Activated CD4-positive, alpha-beta memory T cell treated with anti-CD3 and anti-CD28 coated beads, Interleukin-2, amount 10 ng/mL, durations not matched to agents 7 days and 5 days (primary cell): ENCODE data around the gene MRGPRG. TPM values are rescaled to one million over a fixed set of nuclear protein-coding genes. Genes with fewer than 3 reads are reported as not detected.

Experiments
- CTCF ChIA-PET: fragments of 350-600 bp; sonication (Branson Sonifier 250); formaldehyde crosslinking; loops from one replicate; lab custom pipeline; 2021; ENCODE audit warnings: antibody characterized with exemption, inconsistent platforms; lab: Charles Lee
- POLR2A ChIA-PET: fragments of 350-600 bp; sonication (Branson Sonifier 250); formaldehyde crosslinking; loops from one replicate; lab custom pipeline; 2021; ENCODE audit warnings: antibody characterized with exemption; lab: Charles Lee
- DNase-seq: peaks from one replicate; pipeline ENCODE4 v3.0.0-alpha.2; 2020
- H3K27ac Mint-ChIP-seq: one replicate; pipeline ENCODE4 v1.8.0; 2021; ENCODE audit warnings: mild to moderate bottlenecking, mixed read lengths
- H3K27me3 Mint-ChIP-seq: one replicate; pipeline ENCODE4 v1.8.0; 2021; ENCODE audit warnings: mixed read lengths
- H3K36me3 Mint-ChIP-seq: one replicate; pipeline ENCODE4 v1.8.0; 2021; ENCODE audit warnings: low read depth, mixed read lengths
- H3K4me1 Mint-ChIP-seq: one replicate; pipeline ENCODE4 v1.8.0; 2021; ENCODE audit warnings: mixed read lengths
- H3K4me3 Mint-ChIP-seq: one replicate; pipeline ENCODE4 v1.8.0; 2021; ENCODE audit warnings: mild to moderate bottlenecking, mixed read lengths
- H3K9me3 Mint-ChIP-seq: one replicate; pipeline ENCODE4 v1.8.0; 2021; ENCODE audit warnings: mixed read lengths
- total RNA-seq, 2 experiments: library from RNA; stranded (reverse); gene quantifications; one replicate each; pipeline ENCODE4 v1.2.3, GENCODE V29; 2021

MRGPRG gene
- total RNA-seq, 2 experiments from 2014 or later: not detected

DNA sequence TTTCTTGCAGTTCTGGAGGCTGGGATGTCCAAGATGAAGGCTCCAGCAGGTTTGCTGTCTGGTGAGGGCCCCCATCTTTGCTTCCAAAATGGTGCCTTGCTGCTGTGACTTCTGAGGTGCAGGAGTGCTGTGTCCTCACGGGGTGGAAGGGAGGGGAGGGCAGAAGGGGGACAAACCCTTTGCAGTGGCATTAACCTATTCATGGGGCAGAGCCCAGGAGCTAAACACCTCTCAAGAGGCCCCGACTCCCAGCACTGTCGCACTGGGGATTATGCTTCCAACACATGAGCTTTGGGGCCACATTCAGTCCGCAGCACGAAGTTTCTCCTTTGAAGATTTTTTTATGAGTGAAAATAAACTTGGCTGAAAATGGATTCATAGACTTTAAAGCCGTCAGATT lies 28.0 kb downstream of the MRGPRG start:
- DNase-seq: no peak
- Mint-ChIP-seq H3K9me3 (no peaks in the 10 kb centered on the region), H3K27me3 (no peaks in the 10 kb centered on the region), H3K4me1 (no peaks in the 10 kb centered on the region), H3K4me3 (no peak overlapping the region), H3K36me3 (no peaks in the 10 kb centered on the region), H3K27ac (no peak overlapping the region)
- ChIA-PET CTCF (no interaction called here), POLR2A (no interaction called here)

DNA sequence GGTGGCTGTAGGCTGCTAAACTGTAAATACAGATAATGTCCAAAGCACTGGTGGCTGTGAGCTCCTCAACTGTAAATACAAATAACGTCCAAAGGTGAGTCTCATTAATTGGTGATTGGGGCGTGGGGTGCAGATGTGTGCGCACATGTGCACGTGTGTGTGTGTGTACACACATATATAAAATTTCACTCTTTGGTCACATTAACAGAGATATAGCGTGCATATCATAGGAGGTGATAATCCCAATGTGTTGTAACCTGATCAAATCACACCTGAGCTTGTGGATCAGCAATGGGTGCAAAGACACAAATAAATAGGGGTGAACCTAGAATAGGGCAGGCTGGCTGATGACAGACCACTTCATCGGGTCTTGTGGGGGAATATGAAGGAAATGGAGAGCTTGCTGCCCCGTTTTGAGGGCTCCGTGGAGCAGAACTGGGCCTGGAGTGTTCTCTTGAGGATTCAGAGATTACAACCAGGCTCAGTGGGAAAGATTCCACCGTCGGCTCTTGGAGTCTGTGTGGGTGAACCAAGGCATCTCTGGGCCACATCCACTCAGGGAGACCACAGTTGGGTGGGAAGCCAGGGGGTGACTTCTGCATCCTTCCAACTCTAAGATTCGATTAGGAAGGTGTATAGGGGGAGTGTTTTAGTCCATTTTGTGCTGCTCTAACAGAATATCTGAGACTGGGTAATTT lies 28.6 kb downstream of the MRGPRG start:
- Mint-ChIP-seq H3K27me3 (no peaks in the 10 kb centered on the region), H3K4me1 (no peaks in the 10 kb centered on the region), H3K36me3 (no peaks in the 10 kb centered on the region), H3K4me3 (no peak overlapping the region), H3K27ac (no peak overlapping the region), H3K9me3 (no peaks in the 10 kb centered on the region)
- DNase-seq: no peak
- CTCF ChIA-PET: no interaction called here
- POLR2A ChIA-PET: no interaction called here

DNA sequence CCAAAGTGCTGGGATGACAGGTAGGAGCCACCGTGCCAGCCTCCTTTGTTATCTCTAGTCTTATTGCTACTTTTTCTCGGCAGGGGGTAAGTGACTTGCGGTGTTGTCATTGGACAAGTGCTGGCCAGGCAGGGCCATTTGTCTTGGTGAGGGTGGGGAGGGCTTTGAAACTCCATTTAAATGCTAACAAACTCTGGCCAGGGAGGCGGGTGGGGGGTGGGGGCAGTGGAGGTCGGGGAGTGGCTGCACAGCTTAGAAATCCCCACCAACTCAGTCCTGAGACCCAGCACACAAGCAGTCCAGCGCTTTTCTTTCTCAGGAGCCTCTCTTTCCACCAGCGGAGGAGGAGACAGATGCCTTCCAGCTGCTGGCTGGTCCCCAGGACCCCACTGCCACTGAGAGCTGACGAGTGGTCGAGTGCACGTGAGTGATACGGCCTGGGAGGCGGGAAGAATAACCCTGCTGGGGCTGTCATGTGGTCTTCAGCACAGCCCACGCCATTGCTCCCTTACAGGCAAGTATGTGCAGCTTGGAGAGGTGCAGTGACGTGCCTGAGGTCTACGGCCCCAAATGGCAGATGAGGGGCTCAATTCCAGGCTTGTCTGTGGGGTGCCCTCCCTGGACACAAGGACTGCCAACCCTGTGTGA lies 29.3 kb downstream of the MRGPRG start:
- no peaks in the 10 kb centered on the region for H3K27me3 Mint-ChIP-seq
- DNase-seq: no peak
- no peaks in the 10 kb centered on the region for H3K9me3 Mint-ChIP-seq
- no peak overlapping the region for H3K27ac Mint-ChIP-seq
- no peak overlapping the region for H3K4me3 Mint-ChIP-seq
- ChIA-PET POLR2A (no interaction called here), CTCF (no interaction called here)
- H3K36me3 Mint-ChIP-seq: no peaks in the 10 kb centered on the region
- no peaks in the 10 kb centered on the region for H3K4me1 Mint-ChIP-seq

DNA sequence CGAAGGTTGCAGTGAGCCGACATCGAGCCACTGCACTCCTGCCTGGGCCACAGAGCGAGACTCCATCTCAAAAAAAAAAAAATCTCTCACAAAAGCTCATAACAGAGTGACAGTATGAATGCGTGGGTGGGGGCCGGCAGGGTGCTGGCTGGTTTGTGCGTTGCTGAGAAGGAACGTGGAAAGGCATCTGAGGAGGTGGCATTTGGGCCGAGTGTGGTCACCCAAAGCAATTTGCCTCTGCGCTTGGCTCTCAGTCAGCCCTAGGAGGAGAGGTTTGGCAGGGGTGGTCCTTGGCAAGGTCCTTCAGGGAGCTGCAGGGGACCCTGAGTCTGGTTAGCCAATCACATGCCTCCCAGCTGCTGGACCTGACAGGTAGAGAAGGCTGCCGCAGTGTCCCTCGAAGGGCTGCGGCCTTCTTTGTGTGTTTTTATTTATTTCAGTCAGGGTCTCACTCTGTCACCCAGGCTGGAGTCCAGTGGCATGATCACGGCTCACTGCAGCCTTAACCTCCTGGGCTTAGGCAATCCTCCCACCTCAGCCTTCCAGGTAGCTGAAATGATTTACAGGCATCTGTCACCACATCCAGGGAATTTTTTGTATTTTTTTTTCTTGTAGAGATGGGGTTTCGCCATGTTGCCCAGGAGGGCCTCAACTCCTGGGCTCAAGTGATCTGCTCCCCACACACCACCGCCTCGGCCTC lies 30.0 kb downstream of the MRGPRG start:
- Mint-ChIP-seq H3K27ac (no peak overlapping the region), H3K9me3 (no peaks in the 10 kb centered on the region)
- POLR2A ChIA-PET: no interaction called here

DNA sequence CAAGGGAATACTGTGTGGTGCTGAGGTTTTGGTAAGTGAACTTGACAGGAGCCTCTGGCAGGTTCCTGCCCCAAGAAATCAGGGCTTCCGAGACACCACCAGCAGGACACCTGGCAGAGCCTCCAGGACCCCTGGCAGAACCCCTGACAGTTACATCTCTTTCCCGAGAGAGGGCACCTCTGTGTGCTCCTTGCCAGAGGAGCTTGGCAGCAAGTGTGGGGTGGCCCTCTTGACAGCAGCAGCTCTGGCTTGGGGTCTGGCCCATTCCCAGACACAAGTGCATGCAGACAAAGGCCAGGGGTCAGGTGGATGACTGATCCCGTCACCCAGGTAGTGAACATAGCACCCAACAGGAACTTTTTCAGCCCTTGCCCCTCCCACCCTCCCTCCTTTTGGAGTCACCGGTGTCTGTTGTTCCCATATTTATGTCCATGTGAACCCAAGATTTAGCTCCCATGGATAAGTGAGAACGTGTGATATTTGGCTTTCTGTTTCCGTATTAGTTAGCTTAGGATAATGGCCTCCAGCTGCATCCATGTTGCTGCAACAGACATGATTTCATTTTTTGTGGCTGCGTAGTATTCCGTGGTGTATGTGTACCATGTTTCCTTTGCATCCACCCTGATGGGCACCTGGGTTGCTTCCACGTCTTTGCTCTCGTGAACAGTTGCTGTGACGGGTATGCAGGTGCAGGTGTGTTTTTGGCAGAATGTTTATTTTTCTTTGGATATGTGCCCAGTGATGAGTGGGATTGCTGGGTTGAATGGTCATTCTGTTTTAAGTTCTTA lies 32.3 kb downstream of the MRGPRG start:
- CTCF ChIA-PET: no interaction called here
- no peaks in the 10 kb centered on the region for H3K27me3 Mint-ChIP-seq
- no peaks in the 10 kb centered on the region for H3K4me1 Mint-ChIP-seq
- no peaks in the 10 kb centered on the region for H3K9me3 Mint-ChIP-seq
- H3K4me3 Mint-ChIP-seq: no peak overlapping the region
- POLR2A ChIA-PET: no interaction called here
- DNase-seq: no peak
- H3K36me3 Mint-ChIP-seq: no peaks in the 10 kb centered on the region
- H3K27ac Mint-ChIP-seq: no peak overlapping the region

More for the DNA sequence above, 30.0 kb downstream of the MRGPRG start:
- H3K4me1 Mint-ChIP-seq: no peaks in the 10 kb centered on the region
- H3K27me3 Mint-ChIP-seq: no peaks in the 10 kb centered on the region
- CTCF ChIA-PET: no interaction called here
- DNase-seq: no peak
- no peaks in the 10 kb centered on the region for H3K36me3 Mint-ChIP-seq
- H3K4me3 Mint-ChIP-seq: no peak overlapping the region

DNA sequence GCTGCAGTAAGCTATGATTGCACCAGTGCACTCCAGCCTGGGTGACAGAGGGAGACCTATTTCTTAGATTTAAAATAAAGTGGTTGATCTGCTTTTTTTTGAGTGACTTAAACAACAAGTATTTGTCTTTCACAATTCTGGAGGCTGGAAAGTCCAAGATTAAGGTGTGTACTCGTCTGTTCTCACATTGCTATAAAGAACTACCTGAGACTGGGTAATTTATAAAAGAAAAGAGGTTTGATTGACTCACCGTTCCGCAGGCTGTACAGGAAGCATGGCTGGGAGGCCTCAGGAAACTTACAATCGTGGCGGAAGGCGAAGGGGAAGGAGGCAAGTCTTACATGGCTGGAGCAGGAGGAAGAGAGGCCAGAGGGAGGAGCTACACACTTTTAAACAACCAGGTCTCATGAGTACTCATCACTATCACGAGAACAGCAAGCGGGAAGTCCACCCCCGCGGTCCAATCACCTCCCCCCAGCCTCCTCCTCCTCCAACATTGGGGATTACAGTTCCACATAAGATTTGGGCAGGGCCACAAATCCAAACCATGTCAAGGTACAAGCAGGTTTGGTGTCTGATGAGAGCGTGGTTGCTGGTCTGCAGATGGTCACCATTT lies 33.8 kb downstream of the MRGPRG start:
- H3K4me1 Mint-ChIP-seq: no peaks in the 10 kb centered on the region
- POLR2A ChIA-PET: no interaction called here
- CTCF ChIA-PET: no interaction called here
- no peak overlapping the region for H3K4me3 Mint-ChIP-seq
- no peaks in the 10 kb centered on the region for H3K9me3 Mint-ChIP-seq
- no peak for DNase-seq
- no peaks in the 10 kb centered on the region for H3K27me3 Mint-ChIP-seq
- no peak overlapping the region for H3K27ac Mint-ChIP-seq
- H3K36me3 Mint-ChIP-seq: no peaks in the 10 kb centered on the region

DNA sequence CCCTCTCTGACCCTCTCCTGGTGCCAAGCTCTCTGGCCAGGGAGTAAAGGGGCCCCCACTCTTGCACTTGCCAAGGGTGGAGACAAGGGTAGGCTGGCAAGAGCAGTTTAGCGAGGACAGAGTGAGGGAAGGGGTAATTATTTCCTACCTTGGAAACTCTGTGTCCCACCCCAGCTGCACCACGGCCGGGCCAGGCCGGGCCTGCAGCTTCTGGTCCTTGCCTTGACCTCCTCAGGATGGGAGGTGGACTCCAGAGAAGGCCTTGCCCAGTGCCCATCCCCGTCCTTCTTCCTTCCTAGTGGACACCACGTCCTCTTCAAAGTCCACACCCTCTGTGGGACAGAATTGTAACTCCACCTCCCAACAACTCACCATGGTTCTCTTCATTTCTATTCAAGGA lies 35.1 kb downstream of the MRGPRG start:
- no peak overlapping the region for H3K27ac Mint-ChIP-seq
- CTCF ChIA-PET: no interaction called here
- POLR2A ChIA-PET: no interaction called here
- no peak for DNase-seq
- H3K4me3 Mint-ChIP-seq: no peak overlapping the region
- no peaks in the 10 kb centered on the region for H3K4me1 Mint-ChIP-seq
- H3K27me3 Mint-ChIP-seq: no peaks in the 10 kb centered on the region
- no peaks in the 10 kb centered on the region for H3K9me3 Mint-ChIP-seq
- no peaks in the 10 kb centered on the region for H3K36me3 Mint-ChIP-seq

DNA sequence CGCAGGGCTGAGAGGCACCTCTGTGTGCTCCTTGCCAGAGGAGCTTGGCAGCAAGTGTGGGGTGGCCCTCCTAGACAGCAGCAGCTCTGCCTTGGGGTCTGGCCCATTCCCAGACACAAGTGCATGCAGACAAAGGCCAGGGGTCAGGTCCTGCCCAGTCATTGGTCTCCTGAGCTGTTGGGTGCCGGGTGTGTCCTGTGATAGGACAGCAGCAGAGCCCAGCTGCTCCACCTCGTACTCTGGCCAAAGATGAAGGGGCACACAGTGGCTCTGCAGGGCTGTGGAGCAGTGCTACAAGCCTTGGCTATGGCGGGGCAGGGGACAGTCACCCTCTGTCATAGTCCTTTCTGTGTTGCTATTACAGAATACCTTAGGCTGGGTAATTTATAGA lies 36.2 kb downstream of the MRGPRG start:
- Mint-ChIP-seq H3K4me3 (no peak overlapping the region), H3K27me3 (no peaks in the 10 kb centered on the region)

DNA sequence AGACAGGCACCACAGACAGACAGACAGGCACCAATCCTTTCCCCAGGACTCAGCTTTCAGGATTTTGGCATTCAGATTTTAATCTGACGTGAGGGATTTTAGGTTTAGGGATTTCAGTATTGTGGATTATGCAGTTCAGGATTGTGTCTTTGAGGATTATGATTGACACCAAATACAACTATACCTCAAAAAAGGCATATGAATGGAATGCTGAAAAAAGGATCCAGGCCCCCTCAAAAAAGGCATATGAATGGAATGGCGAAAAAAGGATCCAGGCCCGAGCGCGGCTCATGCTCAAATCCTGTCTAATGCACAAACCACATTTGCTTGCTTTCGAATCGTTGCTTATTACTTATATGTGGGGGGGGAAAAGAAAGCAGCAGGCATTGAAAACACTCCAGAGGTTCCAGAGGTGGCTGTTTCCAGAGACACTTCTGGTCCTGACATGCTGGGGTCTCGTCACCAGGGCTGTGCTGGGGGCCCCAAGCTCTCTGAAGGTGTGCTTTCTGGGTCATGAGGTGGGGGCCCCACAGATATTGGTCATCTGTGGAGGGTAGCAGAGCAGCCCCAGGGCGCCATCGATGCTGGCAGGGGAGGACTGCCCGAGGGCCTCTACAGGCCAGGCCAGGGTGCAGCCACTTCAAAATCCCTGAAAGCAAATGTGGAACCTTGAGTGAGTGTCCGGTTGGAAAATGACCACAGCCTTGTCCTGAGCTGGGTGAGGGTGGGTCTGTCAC lies 36.7 kb downstream of the MRGPRG start:
- H3K4me1 Mint-ChIP-seq: no peaks in the 10 kb centered on the region
- no peak overlapping the region for H3K4me3 Mint-ChIP-seq
- H3K27ac Mint-ChIP-seq: no peak overlapping the region
- ChIA-PET POLR2A (no interaction called here), CTCF (no interaction called here)
- DNase-seq: no peak
- peaks cover under 1% of the 10 kb centered on the region for H3K27me3 Mint-ChIP-seq
- no peaks in the 10 kb centered on the region for H3K36me3 Mint-ChIP-seq
- peaks cover under 1% of the 10 kb centered on the region for H3K9me3 Mint-ChIP-seq

More for the DNA sequence above, 36.2 kb downstream of the MRGPRG start:
- Mint-ChIP-seq H3K27ac (no peak overlapping the region), H3K9me3 (no peaks in the 10 kb centered on the region), H3K4me1 (no peaks in the 10 kb centered on the region), H3K36me3 (no peaks in the 10 kb centered on the region)
- ChIA-PET CTCF (no interaction called here), POLR2A (no interaction called here)
- DNase-seq: no peak

DNA sequence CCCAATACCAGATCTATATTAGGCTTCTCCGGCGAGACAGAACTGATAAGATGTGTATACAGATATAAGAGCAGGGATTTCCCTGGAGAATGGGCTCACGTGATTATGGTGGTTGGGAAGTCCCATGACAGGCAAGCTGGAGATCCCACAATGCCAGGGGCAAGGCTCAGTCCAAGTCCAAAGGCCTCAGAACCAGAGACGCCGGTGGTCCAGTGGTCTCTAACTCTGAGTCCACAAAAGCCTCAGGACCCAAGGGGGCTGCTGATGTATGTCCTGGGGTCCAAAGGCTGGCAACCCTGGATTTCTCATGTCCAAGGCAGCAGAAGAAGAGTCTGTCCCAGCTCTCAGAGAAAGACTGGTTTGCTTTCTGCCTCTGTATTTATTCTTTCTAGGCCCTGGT lies 37.7 kb downstream of the MRGPRG start:
- ChIA-PET POLR2A (no interaction called here), CTCF (no interaction called here)
- Mint-ChIP-seq H3K9me3 (peaks cover 10% of the 10 kb centered on the region), H3K27me3 (peaks cover 4% of the 10 kb centered on the region), H3K4me1 (no peaks in the 10 kb centered on the region), H3K4me3 (no peak overlapping the region), H3K36me3 (no peaks in the 10 kb centered on the region), H3K27ac (no peak overlapping the region)
- DNase-seq: no peak

DNA sequence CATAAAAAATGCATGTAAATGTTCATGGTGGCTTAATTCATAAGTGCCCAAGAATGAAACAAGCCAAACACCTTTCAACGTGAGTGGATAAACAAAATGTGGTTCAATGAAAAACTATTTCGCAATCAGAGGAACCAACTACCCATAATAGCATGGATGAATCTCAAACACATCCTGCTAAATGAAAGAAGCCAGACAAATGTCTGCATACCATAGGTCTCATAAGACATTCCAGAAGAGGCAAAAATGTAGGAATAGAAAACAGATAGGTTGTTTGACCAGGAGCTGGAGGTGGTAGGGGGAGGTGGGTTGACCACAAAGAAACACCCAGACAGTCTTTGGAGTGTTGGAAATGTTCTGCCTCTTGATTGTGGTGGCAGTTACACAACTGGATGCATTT lies 40.3 kb downstream of the MRGPRG start:
- Mint-ChIP-seq H3K4me1 (no peaks in the 10 kb centered on the region), H3K4me3 (no peak overlapping the region), H3K27ac (no peak overlapping the region), H3K36me3 (no peaks in the 10 kb centered on the region), H3K9me3 (peaks cover 15% of the 10 kb centered on the region), H3K27me3 (peaks cover 7% of the 10 kb centered on the region)
- ChIA-PET CTCF (no interaction called here), POLR2A (no interaction called here)
- no peak for DNase-seq

DNA sequence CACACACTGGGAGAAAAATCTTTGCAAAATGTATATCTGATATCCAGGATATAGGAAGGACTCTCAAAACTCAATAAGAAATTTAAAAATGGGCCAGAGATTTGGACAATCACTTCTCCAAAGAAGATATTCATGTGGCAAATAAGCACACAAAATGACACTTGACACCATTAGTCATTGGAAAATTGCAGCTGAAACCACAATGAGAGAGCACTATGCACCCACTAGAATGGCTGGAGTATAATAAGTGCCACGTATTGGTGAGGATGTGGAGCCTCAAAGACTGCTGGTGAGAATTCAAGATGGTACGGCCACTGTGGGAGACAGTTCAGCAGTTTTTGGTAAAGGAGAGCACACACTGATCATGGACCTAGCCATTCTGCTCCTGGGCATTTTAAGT lies 40.7 kb downstream of the MRGPRG start:
- Mint-ChIP-seq H3K36me3 (no peaks in the 10 kb centered on the region), H3K27me3 (peaks cover 7% of the 10 kb centered on the region), H3K9me3 (peaks cover 15% of the 10 kb centered on the region), H3K27ac (no peak overlapping the region), H3K4me3 (no peak overlapping the region), H3K4me1 (no peaks in the 10 kb centered on the region)
- ChIA-PET CTCF (no interaction called here), POLR2A (no interaction called here)
- no peak for DNase-seq
